Inflammatory macrophage (primary cell): ENCODE data around the gene MYBPC3.
A peak's percentile ranks its signal among the peaks of the same experiment; 100 is the strongest.

Experiments
- DNase-seq, 2 donors: peaks; one replicate each; pipeline ENCODE4 v3.0.0-alpha.2; 2020 to 2022

The MYBPC3 gene

DNA sequence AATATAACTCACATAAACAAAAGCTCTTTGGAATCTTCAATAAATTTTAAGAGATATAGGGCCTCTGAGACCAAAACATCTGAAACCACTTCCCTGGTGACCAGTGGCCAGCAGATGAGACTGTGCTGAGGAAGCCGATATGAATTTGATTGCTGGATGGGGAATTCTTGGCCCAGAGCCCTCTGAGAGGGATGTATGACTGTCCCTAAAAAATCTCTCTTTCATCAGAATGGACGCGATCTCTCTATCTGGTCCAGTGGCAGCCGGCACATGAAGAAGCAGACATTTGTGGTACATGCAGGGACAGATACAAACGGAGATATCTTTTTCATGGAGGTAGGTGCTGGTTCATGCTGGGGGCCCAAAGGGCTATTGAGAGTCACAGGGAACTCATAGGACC lies 37.5 kb downstream of the MYBPC3 start:
- DNase-seq: no peak

DNA sequence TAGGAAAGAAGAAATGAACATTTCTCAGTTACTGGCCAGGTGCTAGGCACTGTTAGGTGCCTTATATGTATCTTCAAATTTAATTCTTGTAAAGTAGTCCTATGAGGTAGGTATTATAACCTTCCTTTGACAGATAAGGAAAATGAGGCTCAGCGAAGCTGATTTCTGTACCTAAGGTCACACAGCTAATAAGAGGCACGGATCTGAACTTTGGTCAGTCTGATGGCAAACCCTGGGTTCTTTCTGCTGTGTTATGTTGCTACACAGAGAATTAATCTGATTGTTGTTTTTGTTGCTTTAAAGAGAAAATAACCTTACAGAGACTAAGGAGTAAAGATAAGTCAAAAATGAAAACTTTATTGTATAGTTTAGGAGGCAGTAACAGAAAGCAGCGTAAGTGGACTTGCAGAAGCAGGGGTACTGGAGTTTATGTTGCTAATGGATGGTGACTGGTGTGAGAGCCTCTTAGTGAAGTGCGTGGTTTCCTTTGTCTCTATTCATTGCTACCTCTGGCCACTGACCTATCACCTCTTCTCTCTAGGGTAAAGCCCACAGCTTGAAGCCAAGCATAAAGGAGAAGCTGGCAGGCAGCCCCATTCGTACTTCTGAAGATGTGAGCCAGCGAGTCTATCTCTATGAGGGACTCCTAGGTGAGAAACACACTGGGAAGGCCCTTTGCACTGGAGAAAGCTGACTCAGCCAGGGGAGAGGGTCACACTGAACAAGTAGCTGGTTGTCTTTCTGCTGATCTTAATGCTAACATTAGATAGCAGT lies 44.3 kb downstream of the MYBPC3 start:
- DNase-seq: no peak

DNA sequence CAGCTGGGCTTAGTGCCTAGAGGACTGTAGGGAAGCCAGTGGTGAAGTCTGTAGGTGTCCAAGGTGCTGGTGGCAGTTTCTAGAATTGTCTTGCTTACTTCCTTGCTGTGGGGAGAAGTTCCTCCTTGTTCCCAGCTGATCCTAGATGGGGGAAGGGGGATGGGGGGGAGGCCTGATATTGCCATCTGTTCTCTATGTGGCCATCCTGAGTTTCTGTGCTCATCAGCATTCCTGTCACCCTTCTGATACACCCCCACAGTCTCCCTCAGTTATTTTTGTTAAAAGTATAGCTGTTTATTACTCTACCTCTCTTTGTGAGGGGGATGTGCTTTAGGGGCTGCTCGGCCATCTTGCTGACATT lies 46.0 kb downstream of the MYBPC3 start:
- DNase-seq: peak in 1 of 2 donors; percentile 19

DNA sequence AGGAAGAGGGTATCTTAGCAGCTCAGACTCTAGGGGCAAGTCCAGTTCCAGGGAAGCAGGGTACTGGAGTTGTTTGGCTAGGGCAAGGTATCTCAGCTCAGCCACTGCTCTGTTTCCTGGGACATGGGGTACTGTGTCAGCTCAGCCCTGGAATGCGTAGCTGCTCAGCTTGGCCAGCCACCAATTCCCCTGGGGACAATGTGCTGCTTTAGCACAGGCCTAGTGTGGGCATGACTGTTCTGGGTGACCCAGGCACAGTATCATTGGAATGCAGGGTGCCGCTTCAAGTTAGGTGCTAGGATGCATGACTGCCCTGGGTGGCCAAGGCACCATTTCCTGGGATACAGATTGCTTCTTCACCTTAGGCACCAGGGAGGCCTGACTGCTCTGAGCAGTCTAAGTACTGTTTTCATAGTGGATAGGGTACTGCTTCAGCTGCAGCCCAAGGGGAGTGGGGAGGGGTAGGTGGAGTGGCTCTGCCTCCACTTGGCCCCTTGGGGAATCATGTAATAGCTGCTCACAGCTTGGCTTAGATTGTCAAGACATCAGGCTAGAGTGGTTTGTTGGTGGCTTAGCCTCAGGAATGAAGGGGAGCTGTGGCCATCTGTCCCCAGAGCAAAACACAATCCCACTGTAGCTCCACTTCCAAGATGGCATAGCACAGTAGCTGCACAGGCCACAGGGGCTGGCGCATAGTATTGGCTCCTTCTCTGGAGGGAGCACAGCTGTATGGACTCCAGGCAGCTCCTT lies 46.6 kb downstream of the MYBPC3 start:
- no peak for DNase-seq

DNA sequence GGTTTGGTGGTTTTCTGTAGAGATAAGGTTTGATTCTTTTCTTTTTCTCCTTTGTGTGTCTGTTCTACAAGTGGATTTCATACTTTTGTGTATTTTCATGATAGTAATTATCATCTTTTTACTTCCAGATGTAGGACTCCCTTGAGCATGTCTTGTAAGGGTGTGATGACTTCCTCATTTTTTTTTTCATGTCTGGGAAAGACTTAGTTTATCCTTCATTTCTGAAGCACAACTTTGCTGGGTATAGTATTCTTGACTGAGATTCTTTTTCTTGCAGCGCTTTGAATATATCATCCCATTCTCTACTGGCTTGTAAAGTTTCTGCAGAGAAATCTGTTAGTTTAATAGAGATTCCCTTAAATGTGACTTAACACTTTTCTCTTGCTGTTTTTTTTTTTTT lies 49.6 kb downstream of the MYBPC3 start:
- DNase-seq: no peak

DNA sequence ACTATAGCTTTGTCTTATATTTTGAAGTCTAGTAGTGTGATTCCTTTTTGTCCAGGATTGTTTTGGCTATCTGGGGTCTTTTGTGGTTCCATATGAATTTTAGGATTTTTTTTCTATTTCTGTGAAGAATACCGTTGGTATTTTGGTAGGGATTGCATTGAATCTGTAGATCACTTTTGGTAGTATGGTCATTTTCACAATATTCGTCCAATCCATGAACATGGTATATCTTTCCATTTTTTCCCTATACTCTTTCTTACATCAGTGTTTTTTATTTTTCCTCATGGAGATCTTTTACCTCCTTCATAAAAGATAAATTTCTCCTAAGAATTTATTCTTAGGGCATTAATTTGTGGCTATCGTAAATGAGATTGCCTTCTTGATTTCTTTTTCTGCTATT lies 53.4 kb downstream of the MYBPC3 start:
- no peak for DNase-seq

DNA sequence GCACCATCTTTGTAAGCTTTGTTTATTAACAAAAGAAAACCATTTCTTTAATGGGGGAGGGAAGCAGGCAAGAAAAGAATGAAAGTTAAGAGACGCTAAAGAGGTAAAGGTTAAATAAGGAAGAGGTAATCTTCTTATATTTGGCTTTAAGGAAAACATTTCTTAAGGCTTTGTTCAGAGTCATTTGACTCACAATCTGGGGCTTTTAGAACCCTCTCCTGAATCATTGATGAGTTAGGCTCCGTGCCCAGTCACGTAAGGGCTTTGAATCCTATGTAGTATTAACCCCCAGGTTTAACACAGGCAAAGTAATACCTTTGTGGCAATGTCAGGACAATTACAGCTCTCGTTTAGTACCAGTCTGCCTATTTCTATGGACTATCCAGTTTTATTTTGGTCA lies 56.5 kb downstream of the MYBPC3 start:
- no peak for DNase-seq

DNA sequence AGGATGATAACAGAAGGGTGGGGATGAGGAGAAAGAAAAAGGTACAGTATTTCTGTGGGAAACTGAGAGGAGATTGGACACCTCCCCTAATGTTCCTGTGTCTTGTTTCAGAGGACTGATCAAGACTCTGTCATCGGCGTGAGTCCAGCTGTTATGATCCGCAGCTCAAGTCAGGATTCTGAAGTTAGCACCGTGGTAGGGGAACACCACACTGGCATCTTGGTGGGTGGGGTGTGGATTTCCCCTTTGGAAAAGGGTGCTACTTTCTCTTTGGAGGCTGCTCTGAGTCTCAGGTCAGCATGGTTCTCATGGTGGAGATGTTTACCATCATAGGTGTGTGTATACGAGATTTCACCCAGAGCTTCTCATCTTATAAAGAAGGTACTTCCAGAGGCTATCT lies 57.1 kb downstream of the MYBPC3 start:
- DNase-seq: no peak

DNA sequence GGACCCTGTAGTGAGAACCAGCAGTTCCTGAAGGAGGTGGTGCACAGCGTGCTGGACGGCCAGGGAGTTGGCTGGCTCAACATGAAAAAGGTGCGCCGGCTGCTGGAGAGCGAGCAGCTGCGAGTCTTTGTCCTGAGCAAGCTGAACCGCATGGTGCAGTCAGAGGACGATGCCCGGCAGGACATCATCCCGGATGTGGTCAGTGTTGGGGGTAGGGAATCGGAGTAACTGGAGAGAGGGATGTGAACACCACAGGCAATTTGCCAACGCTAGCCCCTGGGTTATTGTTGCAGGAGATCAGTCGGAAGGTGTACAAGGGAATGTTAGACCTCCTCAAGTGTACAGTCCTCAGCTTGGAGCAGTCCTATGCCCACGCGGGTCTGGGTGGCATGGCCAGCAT lies 62.6 kb downstream of the MYBPC3 start:
- DNase-seq: no peak

DNA sequence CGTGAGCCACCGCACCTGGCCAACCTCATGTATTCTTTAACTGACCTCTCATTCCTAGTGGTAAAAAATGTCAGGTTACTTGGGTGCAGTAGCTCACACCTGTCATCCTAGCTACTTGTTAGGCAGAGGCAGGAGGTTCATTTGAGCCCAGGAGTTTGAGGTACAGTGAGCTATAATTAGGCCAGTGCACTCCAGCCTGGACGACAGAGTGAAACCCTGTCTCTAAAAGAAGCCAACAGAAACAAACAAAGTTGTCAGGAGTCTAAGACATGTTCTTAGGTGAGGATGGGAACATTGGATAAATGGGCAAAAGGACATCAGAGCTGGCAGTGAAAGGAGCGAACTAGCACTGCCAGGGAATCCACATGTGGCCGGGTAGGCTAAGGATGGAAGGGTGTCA lies 64.4 kb downstream of the MYBPC3 start:
- no peak for DNase-seq

DNA sequence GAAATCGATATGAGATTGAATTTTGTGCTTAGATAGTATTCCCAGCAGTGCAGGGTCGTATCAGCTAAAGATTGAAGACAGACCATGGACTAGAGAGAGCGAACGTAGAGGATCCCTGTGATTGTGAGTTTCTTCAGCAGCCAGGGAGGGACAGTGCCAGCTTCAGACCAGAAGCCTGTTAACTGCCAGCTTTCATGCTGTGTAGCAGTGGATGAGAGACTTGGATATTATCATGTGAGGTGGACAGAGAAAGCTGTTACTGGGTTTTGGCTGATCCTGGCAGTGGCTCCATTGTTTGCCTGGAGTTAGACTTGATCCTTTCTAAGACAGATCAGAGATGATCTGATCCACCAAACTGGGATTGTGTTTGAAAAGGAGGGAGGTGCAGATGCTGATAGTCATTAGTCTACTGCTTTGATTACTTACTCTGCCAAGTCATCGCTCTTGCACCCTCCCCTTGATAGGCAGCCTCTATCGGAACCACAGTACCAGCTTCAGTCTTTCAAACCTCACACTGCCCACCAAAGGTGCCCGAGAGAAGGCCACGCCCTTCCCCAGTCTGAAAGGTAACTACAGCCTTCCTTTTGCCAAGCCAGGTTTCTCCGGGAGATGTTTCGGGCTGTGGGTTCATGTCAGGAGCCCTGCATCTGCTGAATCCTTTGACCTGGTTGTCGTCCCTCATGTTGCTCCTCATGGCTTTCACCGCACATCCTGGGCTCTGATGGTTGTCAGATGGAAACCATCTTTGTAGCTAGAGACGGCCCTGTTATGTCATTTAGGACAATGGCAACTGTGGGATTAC lies 66.3 kb downstream of the MYBPC3 start:
- no peak for DNase-seq

DNA sequence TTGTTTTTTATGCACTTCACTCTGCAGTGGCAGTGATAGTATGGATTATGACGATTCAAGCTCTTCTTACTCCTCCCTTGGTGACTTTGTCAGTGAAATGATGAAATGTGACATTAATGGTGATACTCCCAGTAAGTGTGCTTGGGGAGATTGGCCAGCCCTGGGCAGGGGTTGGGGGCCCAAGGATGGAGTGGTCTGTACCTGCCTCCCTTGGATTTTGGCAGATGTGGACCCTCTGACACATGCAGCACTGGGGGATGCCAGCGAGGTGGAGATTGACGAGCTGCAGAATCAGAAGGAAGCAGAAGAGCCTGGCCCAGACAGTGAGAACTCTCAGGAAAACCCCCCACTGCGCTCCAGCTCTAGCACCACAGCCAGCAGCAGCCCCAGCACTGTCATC lies 68.4 kb downstream of the MYBPC3 start:
- no peak for DNase-seq

DNA sequence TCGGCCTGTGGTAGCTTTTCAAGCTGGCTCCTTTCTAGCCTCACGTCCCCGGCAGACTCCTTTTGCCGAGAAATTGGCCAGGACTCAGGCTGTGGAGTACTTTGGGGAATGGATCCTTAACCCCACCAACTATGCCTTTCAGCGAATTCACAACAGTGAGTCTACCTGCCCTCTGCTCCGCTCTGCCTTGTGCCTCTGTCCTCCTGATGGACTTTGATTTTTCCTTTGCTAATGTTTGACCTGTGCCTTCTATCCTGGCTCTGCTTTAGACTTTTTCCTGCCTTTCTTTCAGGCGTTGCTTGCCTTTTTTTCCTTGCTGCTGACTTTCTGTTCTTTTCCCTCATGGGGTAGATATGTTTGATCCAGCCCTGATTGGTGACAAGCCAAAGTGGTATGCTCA lies 70.0 kb downstream of the MYBPC3 start:
- DNase-seq: no peak
